ENCODE results near the gene PPBP.

The PPBP gene
- total RNA-seq, result 0 reads per million in 2 donors

- DNase-seq, result no peak
Measured at GRCh38 chr4:73988061-73988460, at the start of gene PPBP. Gene PPBP, minus strand, starts transcription at chr4:73988190. Its CDS starts 87 bp downstream, at chr4:73988103.

GRCh38 chr4:74037076-74037955, 49.3 kb upstream of the PPBP start:
- no peak for DNase-seq

GRCh38 chr4:74033739-74034138, 45.7 kb upstream of the PPBP start:
- DNase-seq, result no peak

- no peak for DNase-seq
Measured at GRCh38 chr4:74032064-74032463, 44.1 kb upstream of the PPBP start.

GRCh38 chr4:74031576-74031975, 43.6 kb upstream of the PPBP start:
- DNase-seq, result no peak

- no peak for DNase-seq
Measured at GRCh38 chr4:74030285-74030684, 42.3 kb upstream of the PPBP start.

GRCh38 chr4:74028504-74028903, 40.5 kb upstream of the PPBP start:
- DNase-seq, result no peak

- DNase-seq, result no peak
Measured at GRCh38 chr4:74023709-74024108, 35.7 kb upstream of the PPBP start.

GRCh38 chr4:74021601-74022000, 33.6 kb upstream of the PPBP start:
- no peak for DNase-seq

- DNase-seq, result peak in 1 of 5 experiments; percentile 67
Measured at GRCh38 chr4:74018771-74019170, 30.8 kb upstream of the PPBP start.

- no peak for DNase-seq
Measured at GRCh38 chr4:74018116-74018515, 30.1 kb upstream of the PPBP start.

GRCh38 chr4:74016068-74016467, 28.1 kb upstream of the PPBP start:
- peak in 1 of 5 experiments; percentile 91 for DNase-seq

- DNase-seq, result peak in 1 of 5 experiments; percentile 58
Measured at GRCh38 chr4:74015126-74015780, 27.3 kb upstream of the PPBP start.

GRCh38 chr4:74014332-74014731, 26.3 kb upstream of the PPBP start:
- no peak for DNase-seq

GRCh38 chr4:74013264-74013663, 25.3 kb upstream of the PPBP start:
- DNase-seq, result no peak

- DNase-seq, result no peak
Measured at GRCh38 chr4:74012130-74012529, 24.1 kb upstream of the PPBP start.

GRCh38 chr4:74009307-74009706, 21.3 kb upstream of the PPBP start:
- no peak for DNase-seq

GRCh38 chr4:74006009-74006476, 18.1 kb upstream of the PPBP start:
- no peak for DNase-seq

GRCh38 chr4:74005528-74005927, 17.5 kb upstream of the PPBP start:
- no peak for DNase-seq

- no peak for DNase-seq
Measured at GRCh38 chr4:74004668-74005067, 16.7 kb upstream of the PPBP start.

GRCh38 chr4:74000301-74000700, 12.3 kb upstream of the PPBP start:
- DNase-seq, result no peak

- DNase-seq, result no peak
Measured at GRCh38 chr4:73998040-73999011, 10.3 kb upstream of the PPBP start, which contains the start of gene CXCL5. Gene CXCL5, minus strand, starts transcription at chr4:73998677. Its CDS starts 96 bp downstream, at chr4:73998581.

GRCh38 chr4:73992050-73992449, 4.1 kb upstream of the PPBP start:
- DNase-seq, result no peak
